Measurements from ENCODE around the gene SNAPC4. TPM values are rescaled to one million over a fixed set of nuclear protein-coding genes. Genes with fewer than 3 reads are reported as not detected.
A peak's percentile ranks its signal among the peaks of the same experiment; 100 is the strongest.

The SNAPC4 gene
- total RNA-seq, 1 experiment from 2014 or later: 29.7 TPM

DNA sequence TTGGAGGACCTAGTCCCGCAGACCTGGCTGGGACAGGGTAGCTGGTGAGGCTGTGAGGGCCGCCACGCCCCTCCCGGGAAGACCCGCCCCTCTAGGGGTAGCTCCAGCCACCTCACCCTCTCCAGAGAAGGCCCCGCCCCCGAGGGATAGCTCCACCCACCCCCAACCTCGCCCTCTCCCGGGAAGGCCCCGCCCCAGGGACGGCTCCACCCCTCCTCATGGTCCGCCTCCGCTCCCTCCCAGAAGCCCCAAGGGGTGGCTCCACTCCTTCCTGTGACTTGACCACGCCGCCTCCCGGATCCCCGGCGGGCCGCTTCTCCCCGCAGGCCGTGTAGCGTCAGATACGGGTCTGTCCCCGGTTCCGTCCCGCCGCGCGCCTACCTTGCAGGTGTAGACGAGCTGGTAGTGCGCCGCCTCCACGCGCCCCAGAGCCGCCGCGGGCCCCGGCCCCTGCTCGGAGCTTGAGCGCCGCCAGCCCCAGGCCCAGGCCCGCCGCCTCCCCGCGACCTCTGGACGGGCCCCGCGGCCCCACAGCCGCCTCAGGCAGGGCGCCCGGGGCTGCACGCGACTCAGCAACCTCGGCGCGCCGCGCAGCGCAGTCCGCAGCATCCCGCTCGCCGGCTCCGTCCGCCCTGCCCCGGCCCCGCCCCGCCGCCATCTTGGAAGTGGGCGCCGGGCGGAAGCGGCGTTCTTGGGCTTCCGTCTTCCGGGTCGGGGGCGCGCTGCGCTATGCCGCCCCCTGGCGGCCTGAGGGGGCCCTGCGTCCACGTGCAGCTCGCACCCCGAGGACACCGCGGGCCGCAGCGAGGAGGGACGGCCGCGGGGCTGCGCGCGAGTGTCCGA is 36.6 kb downstream of the SNAPC4 start, which contains the start of gene DNLZ:
DNLZ (minus strand) TSS at position 639 of the 843 bp plus-strand sequence; CDS start at position 609, 30 bp downstream.
- Mint-ChIP-seq H3K4me1 (peaks cover 3 to 5% of the 10 kb centered on the region in 2 experiments; a peak in 1 of 4 replicates), H3K4me3 (peak within 1 kb of the TSS; percentile 82 to 87), H3K36me3 (ENCODE audit: insufficient read depth in 1 of 3, low read depth in 3 of 3) (peaks cover 0 to 10% (median 0%) of the 10 kb centered on the region in 3 experiments; a peak in 3 of 7 replicates), H3K9me3 (no peaks in the 10 kb centered on the region), H3K27ac (peak within 1 kb of the TSS in 2 of 3 experiments; percentile 35 to 89; a peak in 3 of 7 replicates), H3K27me3 (ENCODE audit: low read depth) (peaks cover 1% of the 10 kb centered on the region; the same call in 1 of the 2 replicates)
- no peaks in the 10 kb centered on the region for H3K79me1 ChIP-seq (ENCODE audit: insufficient read depth, low read depth, low read length, poor library complexity, severe bottlenecking)
- peak within 1 kb of the TSS; percentile 60 for H3K9ac ChIP-seq (ENCODE audit: extremely low read depth, insufficient read length, low read length)
- H4K91ac ChIP-seq (ENCODE audit: insufficient read length, low read depth, low read length): no peak within 1 kb of the TSS
- peak within 1 kb of the TSS; percentile 77 for H3K14ac ChIP-seq (ENCODE audit: insufficient read depth, low read length)
- peak within 1 kb of the TSS; percentile 5 for H3K4me2 ChIP-seq (ENCODE audit: insufficient read depth, insufficient read length, low read length)
- H2BK5ac ChIP-seq (ENCODE audit: insufficient read length, low read length): no peak within 1 kb of the TSS
- H2AFZ ChIP-seq (ENCODE audit: low read length): no peak within 1 kb of the TSS
- no peak within 1 kb of the TSS for H3K4ac ChIP-seq (ENCODE audit: low read depth, low read length)
- no peak within 1 kb of the TSS for H3K23ac ChIP-seq (ENCODE audit: insufficient read length, low read depth, low read length)
- no peak within 1 kb of the TSS for H2BK120ac ChIP-seq (ENCODE audit: low read depth, low read length, poor library complexity, severe bottlenecking)
- peak; percentile 98 for DNase-seq
- H3K9me3 ChIP-seq (ENCODE audit: control insufficient read depth, low read depth, low read length): no peaks in the 10 kb centered on the region
- no peak within 1 kb of the TSS for H2BK12ac ChIP-seq (ENCODE audit: insufficient read length, low read depth, low read length)
- H3K27ac ChIP-seq (ENCODE audit: insufficient read length, low read depth, low read length): no peak within 1 kb of the TSS
- no peaks in the 10 kb centered on the region for H4K20me1 ChIP-seq (ENCODE audit: control insufficient read depth, insufficient read depth, insufficient read length)
- no peaks in the 10 kb centered on the region for H3K79me2 ChIP-seq (ENCODE audit: insufficient read depth, low read length)
- no peak within 1 kb of the TSS for H2AK5ac ChIP-seq (ENCODE audit: insufficient read length, low read length)
- no peaks in the 10 kb centered on the region for H3K23me2 ChIP-seq (ENCODE audit: insufficient read length, low read depth, low read length, poor library complexity, severe bottlenecking)
- H3K4me1 ChIP-seq (ENCODE audit: insufficient read depth, low read length): no peaks in the 10 kb centered on the region
- no peak within 1 kb of the TSS for H2BK20ac ChIP-seq (ENCODE audit: low read depth, low read length, poor library complexity, severe bottlenecking)
- H2BK15ac ChIP-seq (ENCODE audit: low read depth, low read length): no peak within 1 kb of the TSS
- WGBS (ENCODE audit: extremely low coverage, insufficient read length, low lambda C conversion rate): no CpG with 5 or more reads among the region's 97 CpGs
- peak within 1 kb of the TSS; percentile 52 for H3K18ac ChIP-seq (ENCODE audit: insufficient read length, low read depth, low read length)
- H3T11ph ChIP-seq (ENCODE audit: low read length): no peak within 1 kb of the TSS
- no peak within 1 kb of the TSS for H4K8ac ChIP-seq (replicated peaks; ENCODE audit: insufficient read length, low read depth, low read length)
- TF ChIP-seq, protein P1, sequence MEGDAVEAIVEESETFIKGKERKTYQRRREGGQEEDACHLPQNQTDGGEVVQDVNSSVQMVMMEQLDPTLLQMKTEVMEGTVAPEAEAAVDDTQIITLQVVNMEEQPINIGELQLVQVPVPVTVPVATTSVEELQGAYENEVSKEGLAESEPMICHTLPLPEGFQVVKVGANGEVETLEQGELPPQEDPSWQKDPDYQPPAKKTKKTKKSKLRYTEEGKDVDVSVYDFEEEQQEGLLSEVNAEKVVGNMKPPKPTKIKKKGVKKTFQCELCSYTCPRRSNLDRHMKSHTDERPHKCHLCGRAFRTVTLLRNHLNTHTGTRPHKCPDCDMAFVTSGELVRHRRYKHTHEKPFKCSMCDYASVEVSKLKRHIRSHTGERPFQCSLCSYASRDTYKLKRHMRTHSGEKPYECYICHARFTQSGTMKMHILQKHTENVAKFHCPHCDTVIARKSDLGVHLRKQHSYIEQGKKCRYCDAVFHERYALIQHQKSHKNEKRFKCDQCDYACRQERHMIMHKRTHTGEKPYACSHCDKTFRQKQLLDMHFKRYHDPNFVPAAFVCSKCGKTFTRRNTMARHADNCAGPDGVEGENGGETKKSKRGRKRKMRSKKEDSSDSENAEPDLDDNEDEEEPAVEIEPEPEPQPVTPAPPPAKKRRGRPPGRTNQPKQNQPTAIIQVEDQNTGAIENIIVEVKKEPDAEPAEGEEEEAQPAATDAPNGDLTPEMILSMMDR (conservative IDR thresholded peaks at IDR 0.05): peak; percentile 99
- H3K27me3 ChIP-seq (ENCODE audit: insufficient read depth, low read length): no peaks in the 10 kb centered on the region
- H4K5ac ChIP-seq (ENCODE audit: insufficient read length, low read depth, low read length): no peak within 1 kb of the TSS
- no peak within 1 kb of the TSS for H3K56ac ChIP-seq (ENCODE audit: insufficient read length, low read depth, low read length)
